Peyer's patch (tissue), 4 donors: ENCODE measurements around the gene RNGTT.

ENCODE experiments used
- CTCF ChIP-seq, 6 experiments: fragments of 450-650 bp in 4 of 6; fragments of 200-600 bp in 2 of 6; sonication (generic) in 1 of 6; IDR thresholded peaks; one replicate each; pipeline ENCODE4 v1.5.1; 2017 to 2019; ENCODE audit warnings: antibody characterized with exemption in 6 of 6, mild to moderate bottlenecking in 3 of 6, moderate library complexity in 1 of 6
- POLR2A ChIP-seq, 2 donors: fragments of 450-650 bp; IDR thresholded peaks; one replicate each; pipeline ENCODE4 v1.5.1; 2017; ENCODE audit warnings: antibody characterized with exemption in 2 of 2, mild to moderate bottlenecking in 2 of 2, moderate library complexity in 2 of 2

GRCh38 chr6:88702956-88703556 lies 260.4 kb downstream of the RNGTT start:
- TF ChIP-seq POLR2A (IDR thresholded peaks at IDR 0.05) (no peak), CTCF (IDR thresholded peaks at IDR 0.05) (no peak)
